Mononuclear cell (primary cell): Measurements from ENCODE around the gene LPP. TPM values are rescaled to one million over a fixed set of nuclear protein-coding genes. Genes with fewer than 3 reads are reported as not detected.

ENCODE experiments used
- H3K27me3 ChIP-seq: 2 replicates; pipeline ENCODE4 v1.6.0; 2011; ENCODE audit warnings: low read length, control low read depth; ENCODE audit not compliant: insufficient read depth
- H3K4me1 ChIP-seq: 2 replicates; pipeline ENCODE4 v1.5.1; 2011; ENCODE audit warnings: mild to moderate bottlenecking, low read length, control low read depth; ENCODE audit not compliant: insufficient read depth
- H3K4me3 ChIP-seq: 2 replicates; pipeline ENCODE4 v1.5.1; 2011; ENCODE audit warnings: mild to moderate bottlenecking, low read length, moderate library complexity
- H3K9me3 ChIP-seq: 2 replicates; pipeline ENCODE4 v1.5.1; 2011; ENCODE audit warnings: low read depth, mild to moderate bottlenecking, control low read depth, low read length
- total RNA-seq: library from RNA; depleted of rRNA; stranded (reverse); fragments of >200 nt; gene quantifications from one replicate; pipeline ENCODE4 v1.2.3, GENCODE V29; 2012

Gene LPP
- total RNA-seq, 1 donor, result 32.5 TPM

DNA sequence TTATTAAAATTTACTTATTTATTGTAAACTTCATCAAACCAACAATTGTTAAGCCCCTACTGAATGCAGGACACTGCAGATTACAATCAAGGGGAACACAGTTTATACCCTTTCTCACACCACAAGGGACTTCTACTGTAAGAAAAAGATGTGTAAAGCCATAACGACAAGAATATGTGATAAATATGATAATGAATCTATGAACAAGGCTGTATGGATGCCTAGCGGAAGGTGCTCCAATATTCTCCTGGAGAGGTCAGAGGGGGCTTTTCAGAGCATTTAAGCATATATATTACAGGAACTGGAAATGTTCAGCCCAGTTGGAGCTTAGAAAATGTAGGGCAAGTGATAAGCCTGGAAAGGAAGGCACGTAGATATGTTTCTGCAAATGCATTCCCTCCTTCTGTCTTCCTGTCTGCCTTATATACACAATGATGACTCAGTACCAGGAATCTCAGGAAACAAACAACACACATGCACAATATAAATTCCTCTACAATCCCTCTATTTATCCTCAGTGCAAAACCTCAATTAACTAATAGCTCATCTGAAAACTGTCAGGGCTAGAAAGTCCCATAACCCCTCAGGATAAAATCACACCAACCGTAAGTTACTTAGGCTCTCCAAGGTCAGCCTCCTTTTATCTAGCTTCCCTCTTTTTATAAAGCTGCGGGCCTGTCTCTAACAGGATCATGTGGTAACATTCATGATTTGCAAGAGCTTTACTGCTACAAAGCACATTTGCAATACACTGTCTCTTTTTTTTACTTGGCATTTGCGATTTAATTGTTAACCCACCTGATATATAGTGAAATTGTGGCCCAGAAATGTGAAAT lies 393.1 kb downstream of the LPP start:
- H3K9me3 ChIP-seq, result no peaks in the 10 kb centered on the region
- no peak overlapping the region for H3K4me3 ChIP-seq
- no peaks in the 10 kb centered on the region for H3K27me3 ChIP-seq
- no peaks in the 10 kb centered on the region for H3K4me1 ChIP-seq

- H3K4me3 ChIP-seq, result no peak overlapping the region
- H3K27me3 ChIP-seq, result no peaks in the 10 kb centered on the region
- peaks cover 14% of the 10 kb centered on the region for H3K4me1 ChIP-seq
- H3K9me3 ChIP-seq, result no peaks in the 10 kb centered on the region
Observed at GRCh38 chr3:188553569-188553968, 399.6 kb downstream of the LPP start.

DNA sequence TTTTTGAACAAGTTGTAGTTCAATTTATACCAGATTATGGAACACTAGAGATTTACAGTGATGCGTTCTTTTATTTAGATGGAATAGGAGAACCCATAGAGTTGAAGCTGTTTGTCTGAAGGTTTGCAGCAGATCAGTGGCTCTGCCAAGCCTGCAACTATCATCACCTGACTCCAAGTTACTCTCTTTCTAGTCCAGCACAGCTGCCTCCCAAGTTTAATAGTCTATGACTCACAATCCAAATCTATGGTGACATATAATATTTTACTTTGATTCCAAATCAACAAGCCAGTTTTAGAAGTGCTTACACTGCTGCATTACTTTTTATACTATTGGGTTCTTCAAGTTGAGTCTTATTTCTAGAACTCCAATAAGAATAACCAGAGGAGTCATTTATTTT lies 400.4 kb downstream of the LPP start:
- no peaks in the 10 kb centered on the region for H3K9me3 ChIP-seq
- H3K4me1 ChIP-seq, result peaks cover 19% of the 10 kb centered on the region
- H3K27me3 ChIP-seq, result no peaks in the 10 kb centered on the region
- no peak overlapping the region for H3K4me3 ChIP-seq

GRCh38 chr3:188557235-188557634 lies 403.3 kb downstream of the LPP start:
- Histone ChIP-seq H3K9me3 (no peaks in the 10 kb centered on the region), H3K4me1 (peaks cover 25% of the 10 kb centered on the region), H3K27me3 (no peaks in the 10 kb centered on the region), H3K4me3 (no peak overlapping the region)

- Histone ChIP-seq H3K27me3 (no peaks in the 10 kb centered on the region), H3K4me3 (no peak overlapping the region), H3K9me3 (no peaks in the 10 kb centered on the region), H3K4me1 (peaks cover 28% of the 10 kb centered on the region)
Observed at GRCh38 chr3:188558343-188559071, 404.6 kb downstream of the LPP start.

DNA sequence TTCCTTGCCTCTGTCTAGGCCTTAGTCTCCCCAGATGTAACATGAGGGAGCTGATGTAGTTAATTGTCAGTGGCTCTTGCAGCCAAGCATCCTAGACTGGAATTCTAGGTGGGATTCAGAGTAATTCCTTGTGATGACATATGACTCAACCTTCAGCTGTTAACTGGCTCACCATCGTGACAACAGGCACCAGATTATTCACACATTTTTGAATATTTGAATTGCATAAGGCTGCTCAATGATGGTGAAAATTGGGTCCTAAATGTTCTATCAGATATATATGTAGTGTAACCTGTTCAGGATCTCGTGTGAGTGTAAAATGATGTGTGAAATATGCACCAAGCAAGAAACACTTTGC lies 405.1 kb downstream of the LPP start:
- H3K4me1 ChIP-seq, result peaks cover 28% of the 10 kb centered on the region
- no peaks in the 10 kb centered on the region for H3K27me3 ChIP-seq

GRCh38 chr3:188559856-188560255 lies 405.9 kb downstream of the LPP start:
- H3K9me3 ChIP-seq, result no peaks in the 10 kb centered on the region
- H3K4me3 ChIP-seq, result no peak overlapping the region
- H3K27me3 ChIP-seq, result no peaks in the 10 kb centered on the region
- H3K4me1 ChIP-seq, result peaks cover 25% of the 10 kb centered on the region

More for the DNA sequence above, 405.1 kb downstream of the LPP start:
- Histone ChIP-seq H3K9me3 (no peaks in the 10 kb centered on the region), H3K4me3 (no peak overlapping the region)

DNA sequence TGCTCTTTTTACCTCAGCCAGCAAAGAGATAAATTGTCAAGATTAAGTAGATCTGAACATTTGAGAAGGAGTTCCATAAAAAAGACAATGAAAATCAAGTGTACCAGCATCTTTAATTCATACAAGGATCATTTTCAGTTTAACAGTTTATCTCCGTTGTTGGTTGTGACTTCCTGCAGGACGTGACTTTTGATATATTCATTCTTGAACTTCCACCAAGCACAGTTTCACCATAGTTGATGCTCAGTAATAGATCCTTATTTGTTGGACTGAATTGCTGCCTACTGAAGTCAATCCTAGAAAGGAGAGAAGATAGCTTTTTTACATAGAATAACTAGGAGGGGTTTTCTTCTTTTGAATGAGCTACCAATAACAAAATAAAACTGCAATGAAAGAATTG lies 408.2 kb downstream of the LPP start:
- H3K4me3 ChIP-seq, result no peak overlapping the region
- H3K4me1 ChIP-seq, result peaks cover 20% of the 10 kb centered on the region
- H3K9me3 ChIP-seq, result no peaks in the 10 kb centered on the region
- H3K27me3 ChIP-seq, result no peaks in the 10 kb centered on the region

GRCh38 chr3:188567478-188568195 lies 413.7 kb downstream of the LPP start:
- H3K9me3 ChIP-seq, result no peaks in the 10 kb centered on the region
- no peaks in the 10 kb centered on the region for H3K27me3 ChIP-seq
- peaks cover under 1% of the 10 kb centered on the region for H3K4me1 ChIP-seq
- no peak overlapping the region for H3K4me3 ChIP-seq

DNA sequence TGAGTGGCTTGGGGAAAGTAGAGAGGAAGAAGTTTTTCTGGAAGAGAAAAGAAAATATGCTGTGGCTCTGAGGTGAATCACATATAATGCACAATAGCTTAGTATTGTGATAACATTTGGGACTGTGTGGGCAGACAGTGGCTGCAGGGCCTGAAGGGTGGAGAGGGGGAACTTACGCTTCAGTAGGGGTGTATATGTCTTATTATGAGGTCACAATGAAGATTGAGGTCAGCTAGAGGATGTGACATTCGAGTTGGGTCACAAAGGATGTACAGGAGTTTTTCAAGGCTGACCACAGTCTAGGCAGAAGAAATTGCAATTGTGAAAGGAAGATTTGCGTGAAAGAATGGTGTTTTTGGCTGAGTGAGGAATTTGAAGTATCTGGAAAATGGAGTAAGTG lies 414.8 kb downstream of the LPP start:
- Histone ChIP-seq H3K4me1 (peaks cover 5% of the 10 kb centered on the region), H3K4me3 (no peak overlapping the region), H3K27me3 (no peaks in the 10 kb centered on the region), H3K9me3 (no peaks in the 10 kb centered on the region)

DNA sequence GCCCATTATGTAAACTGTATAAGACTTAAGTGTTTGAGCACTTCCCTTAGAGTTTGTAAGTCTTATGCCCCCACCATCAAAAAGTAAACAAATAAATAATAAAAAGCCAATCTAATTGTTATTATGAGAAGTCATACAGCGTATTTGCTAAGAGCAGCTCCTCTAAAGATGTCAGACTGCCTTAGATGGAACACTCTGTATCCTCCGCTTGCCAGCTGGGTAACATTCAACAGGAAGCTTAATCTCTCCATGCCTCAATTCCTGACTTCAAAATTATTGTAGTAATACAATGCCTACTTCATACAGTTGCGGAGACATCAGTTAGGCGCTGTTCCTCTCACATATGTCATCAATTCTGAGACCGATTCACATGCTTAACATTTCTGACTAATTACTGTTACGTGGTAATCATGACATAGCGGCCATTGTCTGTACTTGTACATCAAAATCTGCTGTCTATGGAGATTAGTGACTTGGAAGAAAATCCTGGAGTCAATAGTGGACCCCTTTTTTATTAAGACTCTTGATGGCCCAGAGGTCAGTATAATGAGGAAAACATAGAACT lies 417.7 kb downstream of the LPP start:
- Histone ChIP-seq H3K4me1 (peaks cover 5% of the 10 kb centered on the region), H3K4me3 (no peak overlapping the region), H3K9me3 (no peaks in the 10 kb centered on the region), H3K27me3 (no peaks in the 10 kb centered on the region)

DNA sequence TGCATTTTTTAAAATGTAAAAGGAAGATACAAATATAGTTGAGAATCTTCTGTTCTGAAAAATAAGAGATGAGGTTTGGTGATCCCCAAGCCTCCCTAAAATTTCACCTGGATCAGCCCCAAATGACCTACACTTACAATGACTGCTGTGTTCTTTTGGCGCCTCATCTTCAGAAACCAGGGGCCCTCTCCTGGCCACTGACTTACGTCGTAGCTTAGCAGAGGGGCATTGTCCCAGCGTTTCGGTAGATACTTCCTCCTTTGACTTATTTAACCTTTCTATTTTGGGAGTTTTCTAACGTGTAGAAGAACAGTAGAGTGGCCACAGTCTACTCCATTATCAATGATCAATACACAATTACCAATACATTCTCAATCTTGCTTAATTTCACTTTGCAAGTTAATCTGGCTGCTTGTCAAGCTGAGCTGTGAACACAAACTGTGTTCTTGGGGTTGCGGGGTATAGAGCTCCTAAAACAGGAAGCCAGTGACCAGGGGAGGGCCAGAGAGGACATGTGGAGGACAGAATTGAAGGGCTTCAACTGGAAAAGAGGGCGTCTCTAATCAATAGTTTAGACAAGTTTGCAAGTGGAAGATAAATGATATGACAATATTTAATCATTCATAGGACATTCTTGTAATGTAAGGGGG lies 419.5 kb downstream of the LPP start:
- H3K4me1 ChIP-seq, result peaks cover 5% of the 10 kb centered on the region
- no peaks in the 10 kb centered on the region for H3K9me3 ChIP-seq
- H3K27me3 ChIP-seq, result no peaks in the 10 kb centered on the region
- no peak overlapping the region for H3K4me3 ChIP-seq

- Histone ChIP-seq H3K4me1 (peaks cover 11% of the 10 kb centered on the region), H3K9me3 (no peaks in the 10 kb centered on the region), H3K4me3 (no peak overlapping the region), H3K27me3 (no peaks in the 10 kb centered on the region)
Observed at GRCh38 chr3:188573956-188574355, 420.0 kb downstream of the LPP start.

GRCh38 chr3:188574885-188575284 lies 420.9 kb downstream of the LPP start:
- Histone ChIP-seq H3K9me3 (no peaks in the 10 kb centered on the region), H3K4me3 (no peak overlapping the region), H3K4me1 (peaks cover 14% of the 10 kb centered on the region), H3K27me3 (no peaks in the 10 kb centered on the region)
